ENCODE data around the gene TBC1D1. TPM values are rescaled to one million over a fixed set of nuclear protein-coding genes. Genes with fewer than 3 reads are reported as not detected.
A peak's percentile ranks its signal among the peaks of the same experiment; 100 is the strongest.

TBC1D1 gene
- total RNA-seq, 2 experiments from 2014 or later = 40.7 to 46.5 TPM

DNA sequence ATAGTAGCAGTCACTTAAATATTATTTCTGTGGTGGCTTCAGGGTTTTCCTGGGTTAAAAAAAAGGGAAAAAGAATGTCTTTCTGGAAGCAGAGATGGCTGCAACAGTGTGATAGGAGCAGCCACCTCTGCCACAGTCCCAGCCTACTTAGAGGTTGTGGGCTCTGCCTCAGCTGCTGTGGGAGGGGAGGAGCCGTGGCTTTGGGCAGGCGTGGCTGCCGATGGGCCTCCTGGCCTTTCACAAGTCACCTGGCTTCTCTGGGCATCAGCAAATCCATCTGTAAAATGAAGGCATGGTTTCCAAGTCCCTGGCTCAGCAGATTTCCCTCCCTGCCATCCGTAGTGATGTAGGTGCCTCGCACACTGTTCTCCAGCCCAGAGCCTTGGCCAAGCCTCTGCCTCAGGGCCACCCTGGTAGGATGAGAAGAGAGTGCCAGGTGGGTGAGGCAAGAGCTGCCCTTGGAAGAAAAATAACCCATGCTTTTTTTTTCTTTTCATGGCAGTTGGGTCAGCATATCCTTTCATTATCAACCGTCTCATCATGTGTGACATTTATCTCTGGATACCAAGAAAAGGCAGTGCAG, 135.4 kb downstream of the TBC1D1 start:
- Histone ChIP-seq H3K27ac (ENCODE audit: low read depth in 1 of 2, low read length in 2 of 2) (no peak overlapping the region), H3K4me3 (ENCODE audit: low read length) (no peak overlapping the region), H3K27me3 (ENCODE audit: control insufficient read depth in 1 of 2, insufficient read depth in 2 of 2, low read length in 2 of 2) (no peaks in the 10 kb centered on the region), H3K9me3 (ENCODE audit: control insufficient read depth in 1 of 2, insufficient read depth in 1 of 2, low read length in 2 of 2) (no peaks in the 10 kb centered on the region), H3K36me3 (ENCODE audit: insufficient read depth, low read length) (peaks cover 38% of the 10 kb centered on the region), H3K4me1 (ENCODE audit: insufficient read depth, low read length) (no peaks in the 10 kb centered on the region)
- ChIA-PET CTCF (no interaction called here), POLR2A (no interaction called here)
- DNase-seq (no peak), ATAC-seq (ENCODE audit: poor library complexity) (no peak)
- Mint-ChIP-seq H3K4me1 (ENCODE audit: low read depth) (no peaks in the 10 kb centered on the region), H3K27ac (no peak overlapping the region), H3K9me3 (no peaks in the 10 kb centered on the region), H3K4me3 (no peak overlapping the region), H3K27me3 (no peaks in the 10 kb centered on the region), H3K36me3 (ENCODE audit: low read depth) (peaks cover 84% of the 10 kb centered on the region)
- no peak for TF ChIP-seq CTCF (IDR thresholded peaks at IDR 0.05)
- intact Hi-C loops (cut with DNase I, micrococcal nuclease) = loop anchor here in 1 of 2 experiments (5.0 kb wide), 1 partner anchor 39 kb away; no protein-coding TSS in a partner anchor

- CTCF ChIA-PET = no interaction called here
- TF ChIP-seq CTCF (IDR thresholded peaks at IDR 0.05) = no peak
- H3K9me3 ChIP-seq (ENCODE audit: control insufficient read depth in 1 of 2, insufficient read depth in 1 of 2, low read length in 2 of 2) = no peaks in the 10 kb centered on the region
- intact Hi-C loops (cut with DNase I, micrococcal nuclease) = loop anchor here (5.0 to 10.0 kb wide), 2 partner anchors 575 to 578 kb away; a partner anchor contains a TSS
- H3K4me1 ChIP-seq (ENCODE audit: insufficient read depth, low read length) = no peaks in the 10 kb centered on the region
- H3K36me3 ChIP-seq (ENCODE audit: insufficient read depth, low read length) = peaks cover 23% of the 10 kb centered on the region
- H3K4me1 Mint-ChIP-seq (ENCODE audit: low read depth) = no peaks in the 10 kb centered on the region
- no peak overlapping the region for H3K4me3 Mint-ChIP-seq
- POLR2A ChIA-PET = no interaction called here
- no peak overlapping the region for H3K27ac ChIP-seq (ENCODE audit: low read depth in 1 of 2, low read length in 2 of 2)
- no peak overlapping the region for H3K27ac Mint-ChIP-seq
- H3K4me3 ChIP-seq (ENCODE audit: low read length) = no peak overlapping the region
- H3K27me3 Mint-ChIP-seq = no peaks in the 10 kb centered on the region
- H3K27me3 ChIP-seq (ENCODE audit: control insufficient read depth in 1 of 2, insufficient read depth in 2 of 2, low read length in 2 of 2) = no peaks in the 10 kb centered on the region
- no peaks in the 10 kb centered on the region for H3K9me3 Mint-ChIP-seq
- ATAC-seq (ENCODE audit: poor library complexity) = no peak
- H3K36me3 Mint-ChIP-seq (ENCODE audit: low read depth) = peaks cover 62% of the 10 kb centered on the region
- no peak for DNase-seq
These were observed 139.1 kb downstream of the TBC1D1 start for GRCh38 chr4:38030023-38030422.

GRCh38 chr4:38034986-38035882, 144.3 kb downstream of the TBC1D1 start:
- H3K36me3 ChIP-seq (ENCODE audit: insufficient read depth, low read length) = peaks cover 31% of the 10 kb centered on the region
- H3K4me1 Mint-ChIP-seq (ENCODE audit: low read depth) = no peaks in the 10 kb centered on the region
- ATAC-seq (ENCODE audit: poor library complexity) = peak; percentile 54

More at GRCh38 chr4:38034986-38035882, 144.3 kb downstream of the TBC1D1 start:
- CTCF ChIA-PET = interaction anchor here (0.7 to 2.2 kb wide), 5 partner anchors 57 to 247 kb away, joined by 3 to 8 read pairs (median 3); no protein-coding TSS in a partner anchor
- POLR2A ChIA-PET = no interaction called here
- no peak overlapping the region for H3K4me3 Mint-ChIP-seq
- H3K9me3 Mint-ChIP-seq = no peaks in the 10 kb centered on the region
- Histone ChIP-seq H3K27ac (ENCODE audit: low read depth in 1 of 2, low read length in 2 of 2) (no peak overlapping the region), H3K4me3 (ENCODE audit: low read length) (no peak overlapping the region), H3K4me1 (ENCODE audit: insufficient read depth, low read length) (no peaks in the 10 kb centered on the region), H3K9me3 (ENCODE audit: control insufficient read depth in 1 of 2, insufficient read depth in 1 of 2, low read length in 2 of 2) (no peaks in the 10 kb centered on the region), H3K27me3 (ENCODE audit: control insufficient read depth in 1 of 2, insufficient read depth in 2 of 2, low read length in 2 of 2) (no peaks in the 10 kb centered on the region)
- DNase-seq = peak in 6 of 14 experiments; percentile 9 to 75 (median 62)
- intact Hi-C loops (cut with DNase I, micrococcal nuclease) = loop anchor here (1.0 to 10.0 kb wide), 6 partner anchors 231 to 583 kb away; a partner anchor contains a TSS
- H3K36me3 Mint-ChIP-seq (ENCODE audit: low read depth) = peaks cover 53% of the 10 kb centered on the region
- H3K27ac Mint-ChIP-seq = no peak overlapping the region
- no peaks in the 10 kb centered on the region for H3K27me3 Mint-ChIP-seq
- TF ChIP-seq CTCF (IDR thresholded peaks at IDR 0.05) = peak; percentile 79

Measured in CD4-positive, alpha-beta T cell (primary cell).